ENCODE results near the gene NSUN5.

Gene NSUN5

GRCh38 chr7:73342645-73343044 is 34.0 kb upstream of the NSUN5 start:
- Histone ChIP-seq H3K4me1 (ENCODE audit: low read depth, poor library complexity, severe bottlenecking) (no peaks in the 10 kb centered on the region), H3K27me3 (ENCODE audit: insufficient read depth, low read depth) (no peaks in the 10 kb centered on the region), H3K27ac (no peak overlapping the region), H3K9ac (no peak overlapping the region), H4K20me1 (ENCODE audit: insufficient read depth) (no peaks in the 10 kb centered on the region), H2AFZ (ENCODE audit: low read depth) (no peak overlapping the region), H3K79me2 (ENCODE audit: insufficient read depth, low read depth) (no peaks in the 10 kb centered on the region), H3K4me2 (no peak overlapping the region), H3K36me3 (ENCODE audit: insufficient read depth) (no peaks in the 10 kb centered on the region), H3K4me3 (IDR thresholded peaks at IDR 0.05; ENCODE audit: insufficient read depth, low read depth, low read length) (no peak overlapping the region)
- no peak for TF ChIP-seq CTCF (conservative IDR thresholded peaks at IDR 0.05; ENCODE audit: low read depth, low read length)

DNA sequence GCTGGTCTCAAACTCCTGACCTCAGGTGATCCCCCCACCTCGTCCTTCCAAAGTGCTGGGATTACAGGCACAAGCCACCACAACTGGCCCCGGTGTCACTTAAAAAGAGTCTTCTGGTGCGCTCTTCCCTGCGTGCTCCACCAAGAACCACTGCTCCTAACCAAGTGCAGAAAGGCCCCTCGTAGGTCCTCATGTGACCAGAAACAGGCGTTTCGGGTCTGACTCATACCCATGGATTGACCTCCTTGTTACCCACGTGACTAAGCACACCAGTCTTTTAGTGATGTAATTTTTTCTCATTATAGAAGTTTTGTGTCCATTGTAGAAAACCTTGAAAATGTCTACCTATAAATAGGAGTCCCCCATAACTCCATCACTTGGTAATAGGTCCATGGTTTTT is 33.3 kb upstream of the NSUN5 start:
- no peak overlapping the region for H3K4me3 ChIP-seq (IDR thresholded peaks at IDR 0.05; ENCODE audit: insufficient read depth, low read depth, low read length)
- H3K4me2 ChIP-seq: no peak overlapping the region
- no peaks in the 10 kb centered on the region for H4K20me1 ChIP-seq (ENCODE audit: insufficient read depth)
- H3K79me2 ChIP-seq (ENCODE audit: insufficient read depth, low read depth): no peaks in the 10 kb centered on the region
- no peak overlapping the region for H3K27ac ChIP-seq
- H2AFZ ChIP-seq (ENCODE audit: low read depth): no peak overlapping the region
- no peak overlapping the region for H3K9ac ChIP-seq
- H3K36me3 ChIP-seq (ENCODE audit: insufficient read depth): no peaks in the 10 kb centered on the region
- no peaks in the 10 kb centered on the region for H3K27me3 ChIP-seq (ENCODE audit: insufficient read depth, low read depth)
- H3K4me1 ChIP-seq (ENCODE audit: low read depth, poor library complexity, severe bottlenecking): no peaks in the 10 kb centered on the region
- no peak for TF ChIP-seq CTCF (conservative IDR thresholded peaks at IDR 0.05; ENCODE audit: low read depth, low read length)

DNA sequence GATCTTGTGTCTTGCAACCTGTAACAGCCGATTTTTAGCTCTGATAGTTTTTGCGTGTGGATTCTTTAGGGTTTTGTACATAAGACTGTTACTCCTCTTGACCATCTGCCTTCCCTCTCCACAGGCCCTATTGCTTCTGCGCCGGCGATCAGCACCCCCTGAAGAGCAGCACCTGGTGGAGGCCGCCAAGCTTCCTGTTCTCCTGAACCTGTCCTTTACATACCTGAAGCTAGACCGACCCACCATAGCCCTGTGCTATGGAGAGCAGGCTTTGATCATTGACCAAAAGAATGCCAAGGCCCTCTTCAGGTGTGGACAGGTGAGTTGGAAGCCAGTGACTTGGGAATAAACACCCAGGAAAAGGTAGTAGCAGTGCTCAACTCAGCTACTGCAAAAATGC is 31.9 kb upstream of the NSUN5 start:
- Histone ChIP-seq H3K9ac (no peak overlapping the region), H2AFZ (ENCODE audit: low read depth) (no peak overlapping the region), H3K79me2 (ENCODE audit: insufficient read depth, low read depth) (no peaks in the 10 kb centered on the region), H3K36me3 (ENCODE audit: insufficient read depth) (no peaks in the 10 kb centered on the region), H3K4me2 (no peak overlapping the region), H3K4me1 (ENCODE audit: low read depth, poor library complexity, severe bottlenecking) (no peaks in the 10 kb centered on the region), H3K4me3 (IDR thresholded peaks at IDR 0.05; ENCODE audit: insufficient read depth, low read depth, low read length) (no peak overlapping the region), H3K27me3 (ENCODE audit: insufficient read depth, low read depth) (no peaks in the 10 kb centered on the region), H3K27ac (no peak overlapping the region), H4K20me1 (ENCODE audit: insufficient read depth) (no peaks in the 10 kb centered on the region)
- no peak for TF ChIP-seq CTCF (conservative IDR thresholded peaks at IDR 0.05; ENCODE audit: low read depth, low read length)

DNA sequence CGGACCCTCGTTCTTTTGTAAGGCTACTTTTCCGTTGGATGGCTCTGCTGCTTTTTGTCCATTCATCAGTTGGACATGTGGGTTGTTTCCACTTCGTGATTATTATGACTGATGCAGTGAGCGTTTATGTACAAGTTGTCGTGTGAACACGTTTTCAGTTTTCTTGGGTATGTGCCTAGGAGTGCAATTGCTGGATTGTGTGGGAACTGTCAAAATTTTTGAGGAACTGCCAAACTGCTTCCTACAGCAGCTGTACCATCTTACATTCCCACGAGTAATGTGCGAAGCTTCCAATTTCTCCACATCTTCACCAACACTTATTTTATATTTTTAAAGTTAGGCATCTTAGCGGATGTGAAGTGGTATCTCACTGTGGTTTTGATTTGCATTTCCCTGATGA is 29.7 kb upstream of the NSUN5 start:
- Histone ChIP-seq H3K27ac (no peak overlapping the region), H3K79me2 (ENCODE audit: insufficient read depth, low read depth) (no peaks in the 10 kb centered on the region), H3K4me2 (no peak overlapping the region), H3K9ac (no peak overlapping the region), H3K4me3 (IDR thresholded peaks at IDR 0.05; ENCODE audit: insufficient read depth, low read depth, low read length) (no peak overlapping the region), H3K36me3 (ENCODE audit: insufficient read depth) (no peaks in the 10 kb centered on the region), H3K4me1 (ENCODE audit: low read depth, poor library complexity, severe bottlenecking) (no peaks in the 10 kb centered on the region), H4K20me1 (ENCODE audit: insufficient read depth) (no peaks in the 10 kb centered on the region), H2AFZ (ENCODE audit: low read depth) (no peak overlapping the region), H3K27me3 (ENCODE audit: insufficient read depth, low read depth) (no peaks in the 10 kb centered on the region)
- TF ChIP-seq CTCF (conservative IDR thresholded peaks at IDR 0.05; ENCODE audit: low read depth, low read length): no peak

- Histone ChIP-seq H2AFZ (ENCODE audit: low read depth) (no peak overlapping the region), H3K4me3 (IDR thresholded peaks at IDR 0.05; ENCODE audit: insufficient read depth, low read depth, low read length) (no peak overlapping the region), H3K4me2 (no peak overlapping the region), H3K27me3 (ENCODE audit: insufficient read depth, low read depth) (no peaks in the 10 kb centered on the region), H3K79me2 (ENCODE audit: insufficient read depth, low read depth) (no peaks in the 10 kb centered on the region), H3K4me1 (ENCODE audit: low read depth, poor library complexity, severe bottlenecking) (peaks cover 11% of the 10 kb centered on the region), H3K36me3 (ENCODE audit: insufficient read depth) (no peaks in the 10 kb centered on the region), H3K27ac (no peak overlapping the region), H3K9ac (no peak overlapping the region), H4K20me1 (ENCODE audit: insufficient read depth) (no peaks in the 10 kb centered on the region)
- TF ChIP-seq CTCF (conservative IDR thresholded peaks at IDR 0.05; ENCODE audit: low read depth, low read length): no peak
These were observed 23.8 kb upstream of the NSUN5 start for GRCh38 chr7:73332447-73332846.

All from KMS-11 (cell line).